Measurements from ENCODE around the gene TNFRSF8. TPM values are rescaled to one million over a fixed set of nuclear protein-coding genes. Genes with fewer than 3 reads are reported as not detected.
A peak's percentile ranks its signal among the peaks of the same experiment; 100 is the strongest.

TNFRSF8 gene
- total RNA-seq, 1 experiment from 2014 or later = 2.9 TPM

DNA sequence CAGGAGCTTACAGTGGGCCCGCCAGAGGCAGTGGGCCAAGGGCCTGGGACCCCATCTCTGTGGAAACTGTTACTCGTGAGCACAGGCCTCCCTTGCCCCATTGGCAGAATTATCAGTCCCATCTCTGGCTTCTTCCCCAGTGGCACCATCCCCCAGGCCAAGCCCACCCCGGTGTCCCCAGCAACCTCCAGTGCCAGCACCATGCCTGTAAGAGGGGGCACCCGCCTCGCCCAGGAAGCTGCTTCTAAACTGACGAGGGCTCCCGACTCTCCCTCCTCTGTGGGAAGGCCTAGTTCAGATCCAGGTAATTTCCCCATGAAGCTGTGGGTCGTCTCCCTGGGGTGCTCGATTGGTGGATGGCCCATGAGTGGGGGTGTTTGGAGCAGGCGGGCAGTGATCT lies 46.8 kb downstream of the TNFRSF8 start:
- Histone ChIP-seq H2BK120ac (ENCODE audit: low read depth, low read length, poor library complexity, severe bottlenecking) (no peak overlapping the region), H3K56ac (ENCODE audit: insufficient read length, low read depth, low read length) (no peak overlapping the region), H3K79me1 (ENCODE audit: insufficient read depth, low read depth, low read length, poor library complexity, severe bottlenecking) (no peaks in the 10 kb centered on the region), H2AK5ac (ENCODE audit: insufficient read length, low read length) (no peak overlapping the region), H3K4me1 (ENCODE audit: insufficient read depth, low read length) (no peaks in the 10 kb centered on the region), H3K18ac (ENCODE audit: insufficient read length, low read depth, low read length) (no peak overlapping the region), H4K91ac (ENCODE audit: insufficient read length, low read depth, low read length) (no peak overlapping the region), H3K9me3 (ENCODE audit: control insufficient read depth, low read depth, low read length) (no peaks in the 10 kb centered on the region), H3K4ac (ENCODE audit: low read depth, low read length) (no peak overlapping the region), H4K8ac (replicated peaks; ENCODE audit: insufficient read length, low read depth, low read length) (no peak overlapping the region), H3K79me2 (ENCODE audit: insufficient read depth, low read length) (no peaks in the 10 kb centered on the region; the same call in 1 of the 2 replicates), H4K5ac (ENCODE audit: insufficient read length, low read depth, low read length) (no peak overlapping the region), H3K4me2 (ENCODE audit: insufficient read depth, insufficient read length, low read length) (no peak overlapping the region), H4K20me1 (ENCODE audit: control insufficient read depth, insufficient read depth, insufficient read length) (no peaks in the 10 kb centered on the region), H3K27ac (ENCODE audit: insufficient read length, low read depth, low read length) (no peak overlapping the region), H2BK12ac (ENCODE audit: insufficient read length, low read depth, low read length) (no peak overlapping the region), H2AFZ (ENCODE audit: low read length) (no peak overlapping the region), H3K27me3 (ENCODE audit: insufficient read depth, low read length) (no peaks in the 10 kb centered on the region), H3K14ac (ENCODE audit: insufficient read depth, low read length) (no peak overlapping the region; the same call in 1 of the 2 replicates), H2BK15ac (ENCODE audit: low read depth, low read length) (no peak overlapping the region), H3K23me2 (ENCODE audit: insufficient read length, low read depth, low read length, poor library complexity, severe bottlenecking) (no peaks in the 10 kb centered on the region), H2BK5ac (ENCODE audit: insufficient read length, low read length) (no peak overlapping the region), H2BK20ac (ENCODE audit: low read depth, low read length, poor library complexity, severe bottlenecking) (no peak overlapping the region), H3K9ac (ENCODE audit: extremely low read depth, insufficient read length, low read length) (no peak overlapping the region), H3T11ph (ENCODE audit: low read length) (no peak overlapping the region), H3K23ac (ENCODE audit: insufficient read length, low read depth, low read length) (no peak overlapping the region)
- no CpG with 5 or more reads among the region's 10 CpGs for WGBS (ENCODE audit: extremely low coverage, insufficient read length, low lambda C conversion rate)
- Mint-ChIP-seq H3K36me3 (ENCODE audit: insufficient read depth in 1 of 3, low read depth in 3 of 3) (peaks cover 0 to 6% (median 2%) of the 10 kb centered on the region in 3 experiments; a peak in 4 of 7 replicates), H3K27ac (peak overlapping the region in 2 of 3 experiments; percentile 27 to 75; a peak in 3 of 7 replicates), H3K27me3 (ENCODE audit: low read depth) (no peaks in the 10 kb centered on the region), H3K4me1 (no peaks in the 10 kb centered on the region; a peak in 2 of 4 replicates), H3K9me3 (no peaks in the 10 kb centered on the region), H3K4me3 (no peak overlapping the region)
- no peak for DNase-seq
- TF ChIP-seq, protein P1, sequence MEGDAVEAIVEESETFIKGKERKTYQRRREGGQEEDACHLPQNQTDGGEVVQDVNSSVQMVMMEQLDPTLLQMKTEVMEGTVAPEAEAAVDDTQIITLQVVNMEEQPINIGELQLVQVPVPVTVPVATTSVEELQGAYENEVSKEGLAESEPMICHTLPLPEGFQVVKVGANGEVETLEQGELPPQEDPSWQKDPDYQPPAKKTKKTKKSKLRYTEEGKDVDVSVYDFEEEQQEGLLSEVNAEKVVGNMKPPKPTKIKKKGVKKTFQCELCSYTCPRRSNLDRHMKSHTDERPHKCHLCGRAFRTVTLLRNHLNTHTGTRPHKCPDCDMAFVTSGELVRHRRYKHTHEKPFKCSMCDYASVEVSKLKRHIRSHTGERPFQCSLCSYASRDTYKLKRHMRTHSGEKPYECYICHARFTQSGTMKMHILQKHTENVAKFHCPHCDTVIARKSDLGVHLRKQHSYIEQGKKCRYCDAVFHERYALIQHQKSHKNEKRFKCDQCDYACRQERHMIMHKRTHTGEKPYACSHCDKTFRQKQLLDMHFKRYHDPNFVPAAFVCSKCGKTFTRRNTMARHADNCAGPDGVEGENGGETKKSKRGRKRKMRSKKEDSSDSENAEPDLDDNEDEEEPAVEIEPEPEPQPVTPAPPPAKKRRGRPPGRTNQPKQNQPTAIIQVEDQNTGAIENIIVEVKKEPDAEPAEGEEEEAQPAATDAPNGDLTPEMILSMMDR (conservative IDR thresholded peaks at IDR 0.05) = no peak
